ENCODE measurements around the gene TOB1.

TOB1 gene

DNA sequence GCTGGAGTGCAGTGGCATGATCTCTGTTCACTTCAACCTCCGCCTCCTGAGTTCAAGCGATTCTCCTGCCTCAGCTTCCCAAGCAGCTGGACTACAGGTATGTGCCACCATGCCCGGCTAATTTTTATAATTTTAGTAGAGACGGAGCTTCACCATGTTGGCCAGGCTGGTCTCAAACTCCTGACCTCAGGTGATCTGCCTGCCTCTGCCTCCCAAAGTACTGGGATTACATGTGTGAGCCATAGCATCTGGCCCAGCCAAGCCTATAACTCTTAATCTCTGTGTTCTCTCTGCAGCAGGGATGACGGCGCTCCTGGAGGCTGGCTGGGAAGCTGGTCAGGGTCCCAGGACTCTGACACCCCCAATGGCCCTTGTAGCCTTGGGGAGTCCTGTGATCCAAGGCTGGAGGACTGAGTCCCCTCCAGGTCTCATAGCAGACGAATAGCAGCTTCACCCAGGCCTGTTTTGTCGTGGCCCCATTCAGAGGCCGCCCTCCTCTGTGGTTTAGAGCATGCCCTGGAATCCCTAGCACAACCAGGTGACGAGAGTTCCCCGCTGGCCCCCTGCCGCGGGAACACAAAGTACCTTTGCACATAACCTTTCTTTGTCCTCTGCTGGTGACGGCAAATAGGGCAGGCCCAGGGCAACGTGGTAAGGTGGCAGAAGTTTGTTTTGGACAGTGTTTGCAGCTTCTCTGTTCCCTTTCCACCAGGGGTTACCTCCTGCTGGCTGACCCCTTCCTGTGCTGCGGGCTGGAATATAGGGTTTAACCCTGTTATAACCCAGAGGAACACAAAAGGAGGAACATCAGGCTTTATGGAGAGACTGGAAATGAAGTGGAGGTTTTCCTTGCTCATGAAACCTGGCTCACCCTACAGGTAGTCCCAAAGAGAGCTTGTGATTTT lies 43.0 kb upstream of the TOB1 start:
- no peak overlapping the region for H3K4me3 ChIP-seq (ENCODE audit: insufficient read length, low read depth)
- H3K27me3 ChIP-seq (ENCODE audit: insufficient read depth, insufficient read length), result no peaks in the 10 kb centered on the region
- H3K9ac ChIP-seq (ENCODE audit: insufficient read length, low read depth), result peak overlapping the region; percentile 29
- DNase-seq (ENCODE audit: low read depth, low spot score), result no peak
- H3K36me3 ChIP-seq (ENCODE audit: insufficient read depth, insufficient read length, low read length), result no peaks in the 10 kb centered on the region
- TF ChIP-seq YY1 (IDR thresholded peaks at IDR 0.05; ENCODE audit: insufficient read depth, insufficient read length) (no peak), ZNF274 (IDR thresholded peaks at IDR 0.05; ENCODE audit: low read depth, low read length) (no peak), SUZ12 (IDR thresholded peaks at IDR 0.05; ENCODE audit: extremely low read depth, insufficient read depth, insufficient read length) (no peak)
- H3K4me1 ChIP-seq (ENCODE audit: insufficient read depth, insufficient read length), result peaks cover 29% of the 10 kb centered on the region
- H3K9me3 ChIP-seq (ENCODE audit: insufficient read depth, low read length), result no peaks in the 10 kb centered on the region

DNA sequence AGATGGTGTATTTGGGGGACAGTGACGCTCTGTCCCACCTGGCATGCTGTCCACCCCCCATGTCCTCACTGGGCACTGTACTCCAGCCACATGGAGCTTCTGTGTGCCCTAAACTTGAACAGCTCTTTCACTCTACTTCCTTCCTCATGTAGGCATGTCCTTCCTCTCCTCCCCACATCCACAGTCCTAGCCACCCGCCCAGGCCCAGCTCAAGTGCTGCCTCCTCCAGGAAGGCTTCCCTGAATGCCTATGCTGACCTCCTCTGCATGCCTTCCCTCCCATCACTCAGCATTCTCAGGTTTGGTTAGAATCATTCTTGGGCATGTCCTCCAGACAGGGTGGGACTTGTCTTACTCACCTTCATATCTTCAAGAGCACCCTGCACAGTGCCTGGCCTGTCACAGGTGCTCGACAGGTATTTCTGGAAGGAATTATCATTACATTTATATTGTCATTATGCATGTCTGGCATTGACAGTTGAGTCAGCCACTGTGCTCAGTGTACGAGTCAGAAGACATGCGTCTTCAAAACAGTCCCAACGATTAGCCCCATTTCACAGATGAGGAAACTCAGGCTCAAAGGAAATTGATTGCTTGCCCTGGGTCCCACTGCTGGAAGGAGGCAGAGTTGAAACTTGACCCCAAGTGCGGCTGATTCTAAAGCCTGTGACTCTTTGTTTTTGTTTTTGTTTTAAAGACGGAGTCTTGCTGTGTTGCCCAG lies 42.1 kb upstream of the TOB1 start:
- Histone ChIP-seq H3K27me3 (ENCODE audit: insufficient read depth, insufficient read length) (no peaks in the 10 kb centered on the region), H3K4me3 (ENCODE audit: insufficient read length, low read depth) (no peak overlapping the region), H3K9ac (ENCODE audit: insufficient read length, low read depth) (no peak overlapping the region), H3K9me3 (ENCODE audit: insufficient read depth, low read length) (no peaks in the 10 kb centered on the region), H3K4me1 (ENCODE audit: insufficient read depth, insufficient read length) (peaks cover 33% of the 10 kb centered on the region), H3K36me3 (ENCODE audit: insufficient read depth, insufficient read length, low read length) (no peaks in the 10 kb centered on the region)
- no peak for DNase-seq (ENCODE audit: low read depth, low spot score)
- no peak for TF ChIP-seq YY1 (IDR thresholded peaks at IDR 0.05; ENCODE audit: insufficient read depth, insufficient read length)
- TF ChIP-seq ZNF274 (IDR thresholded peaks at IDR 0.05; ENCODE audit: low read depth, low read length), result no peak
- no peak for TF ChIP-seq SUZ12 (IDR thresholded peaks at IDR 0.05; ENCODE audit: extremely low read depth, insufficient read depth, insufficient read length)

GRCh38 chr17:50906443-50906842 lies 40.3 kb upstream of the TOB1 start:
- H3K36me3 ChIP-seq (ENCODE audit: insufficient read depth, insufficient read length, low read length), result no peaks in the 10 kb centered on the region
- no peak overlapping the region for H3K4me3 ChIP-seq (ENCODE audit: insufficient read length, low read depth)
- peaks cover 29% of the 10 kb centered on the region for H3K4me1 ChIP-seq (ENCODE audit: insufficient read depth, insufficient read length)
- H3K27me3 ChIP-seq (ENCODE audit: insufficient read depth, insufficient read length), result no peaks in the 10 kb centered on the region
- no peaks in the 10 kb centered on the region for H3K9me3 ChIP-seq (ENCODE audit: insufficient read depth, low read length)
- H3K9ac ChIP-seq (ENCODE audit: insufficient read length, low read depth), result no peak overlapping the region
- no peak for DNase-seq (ENCODE audit: low read depth, low spot score)
- no peak for TF ChIP-seq ZNF274 (IDR thresholded peaks at IDR 0.05; ENCODE audit: low read depth, low read length)
- TF ChIP-seq YY1 (IDR thresholded peaks at IDR 0.05; ENCODE audit: insufficient read depth, insufficient read length), result no peak
- no peak for TF ChIP-seq SUZ12 (IDR thresholded peaks at IDR 0.05; ENCODE audit: extremely low read depth, insufficient read depth, insufficient read length)

DNA sequence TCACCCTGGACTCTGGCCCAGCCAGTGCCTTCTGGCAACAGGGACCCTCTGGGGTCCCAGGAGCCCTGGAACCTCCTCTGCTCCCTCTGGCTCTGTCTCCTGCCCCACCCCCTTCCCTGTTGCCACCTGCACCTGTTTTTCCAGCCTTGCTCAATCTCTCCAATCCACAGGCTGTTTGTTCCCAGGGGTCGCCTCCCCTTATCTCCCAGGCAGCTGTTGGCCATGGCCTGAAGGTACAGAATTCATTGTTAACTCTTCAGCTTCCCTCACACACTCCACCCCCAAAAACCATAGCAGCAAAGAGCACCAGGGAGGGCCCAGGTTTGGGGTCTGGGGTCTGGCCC lies 39.3 kb upstream of the TOB1 start:
- Histone ChIP-seq H3K9ac (ENCODE audit: insufficient read length, low read depth) (no peak overlapping the region), H3K4me3 (ENCODE audit: insufficient read length, low read depth) (no peak overlapping the region), H3K9me3 (ENCODE audit: insufficient read depth, low read length) (no peaks in the 10 kb centered on the region), H3K27me3 (ENCODE audit: insufficient read depth, insufficient read length) (no peaks in the 10 kb centered on the region), H3K36me3 (ENCODE audit: insufficient read depth, insufficient read length, low read length) (no peaks in the 10 kb centered on the region), H3K4me1 (ENCODE audit: insufficient read depth, insufficient read length) (peaks cover 29% of the 10 kb centered on the region)
- DNase-seq (ENCODE audit: low read depth, low spot score), result no peak
- no peak for TF ChIP-seq ZNF274 (IDR thresholded peaks at IDR 0.05; ENCODE audit: low read depth, low read length)
- TF ChIP-seq YY1 (IDR thresholded peaks at IDR 0.05; ENCODE audit: insufficient read depth, insufficient read length), result no peak
- TF ChIP-seq SUZ12 (IDR thresholded peaks at IDR 0.05; ENCODE audit: extremely low read depth, insufficient read depth, insufficient read length), result no peak

DNA sequence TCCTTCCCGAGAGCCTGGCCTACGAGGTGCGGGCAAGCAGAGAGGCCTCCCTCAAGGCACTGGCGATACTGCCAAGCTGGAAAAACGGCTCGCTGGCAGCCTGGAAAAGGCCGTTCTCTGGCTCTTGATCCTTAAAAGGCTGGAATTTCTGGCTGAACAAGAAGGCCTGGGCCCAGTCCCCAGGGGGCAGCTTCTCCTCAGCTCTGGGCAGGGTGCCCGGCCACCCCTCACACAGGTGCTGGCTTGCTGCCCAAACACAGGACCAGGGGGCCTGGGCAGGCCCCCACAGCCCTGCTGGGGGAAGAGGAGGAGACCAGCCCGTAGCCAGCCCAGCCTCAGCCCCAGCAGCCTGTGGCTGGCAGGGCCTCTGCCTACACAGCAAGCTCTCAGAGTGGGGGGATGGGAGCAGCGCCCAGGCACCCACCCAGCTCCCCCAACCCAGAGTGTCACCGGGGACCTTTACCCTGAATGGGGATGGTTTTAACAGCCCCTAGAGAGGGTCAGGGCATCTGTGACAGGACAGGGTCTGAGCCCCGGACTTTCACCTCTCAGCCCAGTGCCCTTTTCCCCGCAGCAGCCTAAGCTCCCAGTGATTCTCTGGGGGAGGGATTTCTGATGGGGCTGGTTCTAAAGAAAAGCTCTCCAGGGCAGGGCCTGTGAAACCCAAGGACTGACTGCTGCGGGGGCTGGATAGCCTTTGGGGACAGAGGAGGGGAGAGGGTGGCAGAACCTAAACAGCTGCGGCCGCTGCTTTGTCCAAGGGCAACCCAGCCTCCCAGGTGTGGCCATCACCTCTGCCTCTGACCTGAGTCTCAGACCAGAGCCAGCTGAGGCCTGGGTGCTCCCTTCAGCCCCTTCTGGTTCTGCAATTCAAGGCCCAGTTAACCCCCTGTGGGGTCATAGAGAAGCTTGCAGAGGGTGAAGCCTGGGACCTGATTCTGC lies 38.6 kb upstream of the TOB1 start:
- TF ChIP-seq YY1 (IDR thresholded peaks at IDR 0.05; ENCODE audit: insufficient read depth, insufficient read length), result no peak
- no peak for TF ChIP-seq ZNF274 (IDR thresholded peaks at IDR 0.05; ENCODE audit: low read depth, low read length)
- TF ChIP-seq SUZ12 (IDR thresholded peaks at IDR 0.05; ENCODE audit: extremely low read depth, insufficient read depth, insufficient read length), result no peak
- no peak overlapping the region for H3K4me3 ChIP-seq (ENCODE audit: insufficient read length, low read depth)
- no peak for DNase-seq (ENCODE audit: low read depth, low spot score)

DNA sequence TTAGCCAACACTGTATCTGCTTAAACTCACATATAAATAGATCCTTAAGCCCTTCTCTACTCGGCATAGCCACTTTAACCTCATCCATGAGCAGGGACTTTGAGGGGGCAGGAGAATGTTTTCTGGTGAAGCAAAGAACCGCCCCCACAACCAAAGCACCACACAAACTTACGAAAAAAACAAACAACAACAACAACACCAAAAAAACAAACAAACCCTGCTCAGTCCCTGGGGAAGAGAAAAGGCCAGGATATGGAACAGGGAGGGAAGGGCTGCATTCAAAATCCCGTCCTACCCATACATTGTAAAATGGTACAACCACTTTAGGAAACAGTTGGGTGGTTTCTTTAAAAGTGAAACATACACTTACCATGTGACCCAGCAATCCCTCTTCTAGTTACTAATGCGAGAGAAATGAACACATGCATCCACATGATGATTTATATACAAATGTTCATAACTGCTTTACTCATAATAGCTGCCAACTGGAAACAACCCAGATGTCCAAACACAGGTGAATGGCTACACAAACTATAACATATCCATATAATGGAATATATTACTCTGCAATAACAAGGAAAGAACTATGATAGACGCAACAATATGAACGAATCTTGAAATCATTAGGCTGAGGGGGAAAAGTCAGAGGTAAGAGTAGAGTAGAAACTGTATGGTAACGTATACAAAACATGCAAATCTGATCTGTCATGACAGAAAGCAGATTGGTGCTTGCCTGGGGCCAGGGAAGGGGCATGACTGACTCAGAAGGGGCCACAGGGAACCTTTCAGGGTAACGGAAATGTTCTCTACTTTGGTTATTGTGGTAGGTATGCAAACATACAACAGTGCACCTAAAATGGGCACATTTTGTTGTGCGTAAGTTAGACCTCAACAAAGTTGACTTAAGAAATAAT lies 37.7 kb upstream of the TOB1 start:
- TF ChIP-seq SUZ12 (IDR thresholded peaks at IDR 0.05; ENCODE audit: extremely low read depth, insufficient read depth, insufficient read length) (no peak), YY1 (IDR thresholded peaks at IDR 0.05; ENCODE audit: insufficient read depth, insufficient read length) (no peak)
- Histone ChIP-seq H3K4me3 (ENCODE audit: insufficient read length, low read depth) (no peak overlapping the region), H3K4me1 (ENCODE audit: insufficient read depth, insufficient read length) (peaks cover 35% of the 10 kb centered on the region), H3K9me3 (ENCODE audit: insufficient read depth, low read length) (no peaks in the 10 kb centered on the region), H3K27me3 (ENCODE audit: insufficient read depth, insufficient read length) (no peaks in the 10 kb centered on the region), H3K36me3 (ENCODE audit: insufficient read depth, insufficient read length, low read length) (no peaks in the 10 kb centered on the region), H3K9ac (ENCODE audit: insufficient read length, low read depth) (no peak overlapping the region)
- no peak for DNase-seq (ENCODE audit: low read depth, low spot score)

More for the DNA sequence above, 38.6 kb upstream of the TOB1 start:
- Histone ChIP-seq H3K9ac (ENCODE audit: insufficient read length, low read depth) (peak overlapping the region; percentile 53), H3K27me3 (ENCODE audit: insufficient read depth, insufficient read length) (no peaks in the 10 kb centered on the region), H3K4me1 (ENCODE audit: insufficient read depth, insufficient read length) (peaks cover 29% of the 10 kb centered on the region), H3K9me3 (ENCODE audit: insufficient read depth, low read length) (no peaks in the 10 kb centered on the region), H3K36me3 (ENCODE audit: insufficient read depth, insufficient read length, low read length) (no peaks in the 10 kb centered on the region)

Measured in NT2/D1 (cell line).